Muscle of leg (tissue), 11 donors: ENCODE results near the gene NPAS3. TPM values are rescaled to one million over a fixed set of nuclear protein-coding genes. Genes with fewer than 3 reads are reported as not detected.

Experiments used
- DNase-seq: peaks from one replicate; pipeline ENCODE4 v3.0.0; 2013
- H3K27ac ChIP-seq: one replicate; pipeline ENCODE4 v1.5.1; 2013; ENCODE audit warnings: mild to moderate bottlenecking, low read length, control low read depth
- H3K27me3 ChIP-seq: one replicate; pipeline ENCODE4 v1.6.1; 2013; ENCODE audit warnings: low read length; ENCODE audit not compliant: control insufficient read depth, insufficient read depth
- H3K36me3 ChIP-seq: one replicate; pipeline ENCODE4 v1.6.1; 2013; ENCODE audit warnings: low read length; ENCODE audit not compliant: control insufficient read depth, insufficient read depth
- H3K4me1 ChIP-seq: one replicate; pipeline ENCODE4 v1.6.1; 2013; ENCODE audit warnings: low read length; ENCODE audit not compliant: control insufficient read depth, insufficient read depth
- H3K4me3 ChIP-seq: one replicate; pipeline ENCODE4 v1.5.1; 2013; ENCODE audit warnings: low read length, control low read depth
- H3K9me3 ChIP-seq: replicated peaks from 2 replicates; pipeline ENCODE4 v1.6.1; 2013; ENCODE audit warnings: low read depth, low read length; ENCODE audit not compliant: control insufficient read depth
- WGBS: methylation state at CpG from one replicate; pipeline ENCODE4 v1.1.5; 2013; ENCODE audit warnings: missing lambda C conversion rate; ENCODE audit not compliant: insufficient coverage; 5-methylcytosine and 5-hydroxymethylcytosine counted together
- polyA plus RNA-seq, 8 donors: library from polyadenylated mRNA; unstranded; fragments of 120-200 nt; gene quantifications; one replicate each; pipeline versions ENCODE4 v1.2.1 to v1.2.3, GENCODE V29; 2013; ENCODE audit warnings: inconsistent platforms in 1 of 8, low replicate concordance in 1 of 8; ENCODE audit not compliant: insufficient read length in 8 of 8, insufficient read depth in 1 of 8
- total RNA-seq: library from RNA; stranded (reverse); fragments of 120-200 nt; gene quantifications from one replicate; pipeline ENCODE4 v1.2.4, GENCODE V29; 2013

The NPAS3 gene
- total and polyA plus RNA-seq, 9 donors = 3.4 to 7.6 (median 5.1) TPM

GRCh38 chr14:33685698-33686097 lies 747.0 kb downstream of the NPAS3 start:
- WGBS = no CpG with 5 or more reads among the region's 1 CpG
- Histone ChIP-seq H3K4me1 (peaks cover 9% of the 10 kb centered on the region), H3K27me3 (no peaks in the 10 kb centered on the region), H3K9me3 (no peaks in the 10 kb centered on the region), H3K4me3 (no peak overlapping the region), H3K27ac (no peak overlapping the region), H3K36me3 (no peaks in the 10 kb centered on the region)
- no peak for DNase-seq

- no CpG with 5 or more reads among the region's 3 CpGs for WGBS
- DNase-seq = no peak
- Histone ChIP-seq H3K27ac (no peak overlapping the region), H3K9me3 (no peaks in the 10 kb centered on the region), H3K36me3 (no peaks in the 10 kb centered on the region), H3K4me3 (no peak overlapping the region), H3K27me3 (no peaks in the 10 kb centered on the region), H3K4me1 (peaks cover 9% of the 10 kb centered on the region)
Measured at GRCh38 chr14:33686218-33686617, 747.5 kb downstream of the NPAS3 start.

- no peaks in the 10 kb centered on the region for H3K36me3 ChIP-seq
- H3K27me3 ChIP-seq = no peaks in the 10 kb centered on the region
- no peak for DNase-seq
- H3K9me3 ChIP-seq = no peaks in the 10 kb centered on the region
- WGBS = no CpG with 5 or more reads among the region's 4 CpGs
- peaks cover 9% of the 10 kb centered on the region for H3K4me1 ChIP-seq
- no peak overlapping the region for H3K4me3 ChIP-seq
- no peak overlapping the region for H3K27ac ChIP-seq
Measured at GRCh38 chr14:33686856-33687255, 748.2 kb downstream of the NPAS3 start.

GRCh38 chr14:33689680-33690079 lies 751.0 kb downstream of the NPAS3 start:
- Histone ChIP-seq H3K4me1 (no peaks in the 10 kb centered on the region), H3K27ac (no peak overlapping the region), H3K36me3 (no peaks in the 10 kb centered on the region), H3K9me3 (no peaks in the 10 kb centered on the region), H3K4me3 (no peak overlapping the region), H3K27me3 (no peaks in the 10 kb centered on the region)
- no peak for DNase-seq
- WGBS = 74% methylated on average over 3 of the region's 4 CpGs

GRCh38 chr14:33691907-33692306 lies 753.2 kb downstream of the NPAS3 start:
- H3K36me3 ChIP-seq = no peaks in the 10 kb centered on the region
- no peaks in the 10 kb centered on the region for H3K27me3 ChIP-seq
- no peaks in the 10 kb centered on the region for H3K4me1 ChIP-seq
- no peak overlapping the region for H3K4me3 ChIP-seq
- DNase-seq = no peak
- no peaks in the 10 kb centered on the region for H3K9me3 ChIP-seq
- no peak overlapping the region for H3K27ac ChIP-seq
- WGBS = no CpG with 5 or more reads among the region's 4 CpGs

- no peaks in the 10 kb centered on the region for H3K9me3 ChIP-seq
- no peaks in the 10 kb centered on the region for H3K4me1 ChIP-seq
- no peaks in the 10 kb centered on the region for H3K27me3 ChIP-seq
- DNase-seq = peak; percentile 53
- WGBS = no CpG with 5 or more reads among the region's 2 CpGs
- H3K36me3 ChIP-seq = no peaks in the 10 kb centered on the region
- no peak overlapping the region for H3K27ac ChIP-seq
- no peak overlapping the region for H3K4me3 ChIP-seq
Measured at GRCh38 chr14:33692762-33693161, 754.1 kb downstream of the NPAS3 start.

GRCh38 chr14:33693237-33693636 lies 754.6 kb downstream of the NPAS3 start:
- 44% methylated on average over 1 of the region's 4 CpGs for WGBS
- Histone ChIP-seq H3K9me3 (no peaks in the 10 kb centered on the region), H3K36me3 (no peaks in the 10 kb centered on the region), H3K4me1 (no peaks in the 10 kb centered on the region), H3K27ac (no peak overlapping the region), H3K4me3 (no peak overlapping the region), H3K27me3 (no peaks in the 10 kb centered on the region)
- no peak for DNase-seq

- WGBS = 93% methylated on average over 3 of the region's 9 CpGs
- Histone ChIP-seq H3K4me3 (no peak overlapping the region), H3K36me3 (no peaks in the 10 kb centered on the region), H3K27me3 (no peaks in the 10 kb centered on the region), H3K9me3 (no peaks in the 10 kb centered on the region), H3K4me1 (no peaks in the 10 kb centered on the region), H3K27ac (no peak overlapping the region)
- DNase-seq = no peak
Measured at GRCh38 chr14:33696165-33696564, 757.5 kb downstream of the NPAS3 start.

- Histone ChIP-seq H3K4me3 (no peak overlapping the region), H3K36me3 (no peaks in the 10 kb centered on the region), H3K27ac (no peak overlapping the region), H3K4me1 (no peaks in the 10 kb centered on the region), H3K9me3 (no peaks in the 10 kb centered on the region), H3K27me3 (no peaks in the 10 kb centered on the region)
- 82% methylated on average over 7 of the region's 12 CpGs for WGBS
- DNase-seq = no peak
Measured at GRCh38 chr14:33699300-33699983, 760.8 kb downstream of the NPAS3 start.

GRCh38 chr14:33700052-33700451 lies 761.4 kb downstream of the NPAS3 start:
- no peak overlapping the region for H3K27ac ChIP-seq
- 60% methylated on average over 1 of the region's 6 CpGs for WGBS
- H3K27me3 ChIP-seq = no peaks in the 10 kb centered on the region
- H3K4me1 ChIP-seq = no peaks in the 10 kb centered on the region
- no peaks in the 10 kb centered on the region for H3K36me3 ChIP-seq
- H3K4me3 ChIP-seq = no peak overlapping the region
- no peaks in the 10 kb centered on the region for H3K9me3 ChIP-seq
- no peak for DNase-seq

GRCh38 chr14:33702293-33702692 lies 763.6 kb downstream of the NPAS3 start:
- WGBS = no CpG with 5 or more reads among the region's 1 CpG
- H3K36me3 ChIP-seq = no peaks in the 10 kb centered on the region
- no peak for DNase-seq
- no peaks in the 10 kb centered on the region for H3K9me3 ChIP-seq
- H3K27me3 ChIP-seq = no peaks in the 10 kb centered on the region
- H3K4me1 ChIP-seq = no peaks in the 10 kb centered on the region
- H3K27ac ChIP-seq = no peak overlapping the region
- H3K4me3 ChIP-seq = no peak overlapping the region
